SU-DHL-6 (cell line): ENCODE measurements around the gene SNAPC3.

Experiments used
- CTCF ChIP-seq: fragments of 200-600 bp; sonication (generic); IDR thresholded peaks from one replicate; pipeline ENCODE4 v1.5.1; 2017; ENCODE audit warnings: antibody characterized with exemption, mild to moderate bottlenecking, low read length, moderate library complexity; ENCODE audit not compliant: insufficient read depth, poor library complexity, severe bottlenecking
- EZH2phosphoT487 ChIP-seq: fragments of 200-600 bp; sonication (generic), shearing (Covaris generic); conservative IDR thresholded peaks from 2 replicates; pipeline ENCODE4 v1.6.1; 2018; ENCODE audit warnings: mild to moderate bottlenecking, antibody characterized with exemption, low read length, moderate library complexity, mixed read lengths

- no peak for TF ChIP-seq CTCF
- TF ChIP-seq EZH2phosphoT487 = no peak
These were observed 47.2 kb downstream of the SNAPC3 start for GRCh38 chr9:15469862-15470261.
